Trophoblast cell (in vitro differentiated cells and primary cell): ENCODE data around the gene BEST4.
"Not testable (repeated sequence)": the region's sequence is repeated elsewhere in the genome, so short reads cannot be mapped to it uniquely, and the experiment has no call there.

Experiments
- DNase-seq, 2 donors: peaks; one replicate each; pipeline ENCODE4 v3.0.0-alpha.2; 2016
- H2AFZ ChIP-seq: 2 replicates; pipeline ENCODE4 v1.6.1; 2013; ENCODE audit warnings: low read length, moderate library complexity, mild to moderate bottlenecking; ENCODE audit not compliant: insufficient read depth, poor library complexity
- H2AK5ac ChIP-seq: 2 replicates; pipeline ENCODE4 v1.6.1; 2013; ENCODE audit warnings: mild to moderate bottlenecking, low read length
- H2BK120ac ChIP-seq: 2 replicates; pipeline ENCODE4 v1.6.1; 2013; ENCODE audit warnings: low read length, mild to moderate bottlenecking, moderate library complexity; ENCODE audit not compliant: insufficient read depth, poor library complexity
- H2BK12ac ChIP-seq: 2 replicates; pipeline ENCODE4 v1.6.1; 2013; ENCODE audit warnings: mild to moderate bottlenecking, low read length, moderate library complexity
- H2BK5ac ChIP-seq: 2 replicates; pipeline ENCODE4 v1.6.1; 2013; ENCODE audit warnings: low read length, low read depth, moderate library complexity, mild to moderate bottlenecking; ENCODE audit not compliant: poor library complexity
- H3K14ac ChIP-seq: 2 replicates; pipeline ENCODE4 v1.6.1; 2013; ENCODE audit warnings: mild to moderate bottlenecking, low read length
- H3K18ac ChIP-seq: 2 replicates; pipeline ENCODE4 v1.6.1; 2013; ENCODE audit warnings: mild to moderate bottlenecking, low read length
- H3K23ac ChIP-seq: 2 replicates; pipeline ENCODE4 v1.6.1; 2013; ENCODE audit warnings: low read length
- H3K27ac ChIP-seq: 2 replicates; pipeline ENCODE4 v1.5.1; 2013; ENCODE audit warnings: low read depth, mild to moderate bottlenecking, inconsistent platforms, low read length, moderate library complexity
- H3K27me3 ChIP-seq: 2 replicates; pipeline ENCODE4 v1.6.1; 2013; ENCODE audit warnings: inconsistent platforms, mild to moderate bottlenecking, low read length, moderate library complexity; ENCODE audit not compliant: insufficient read depth
- H3K36me3 ChIP-seq, 2 experiments: 1 replicate in 1 of 2; 2 replicates in 1 of 2; pipeline ENCODE4 v1.6.1; 2013; ENCODE audit warnings: low read length in 2 of 2, mild to moderate bottlenecking in 2 of 2, moderate library complexity in 1 of 2; ENCODE audit not compliant: insufficient read depth in 2 of 2, control insufficient read depth in 1 of 2
- H3K4ac ChIP-seq: 2 replicates; pipeline ENCODE4 v1.6.1; 2013; ENCODE audit warnings: low read depth, mild to moderate bottlenecking, low read length, moderate library complexity
- H3K4me1 ChIP-seq, 2 experiments: 1 replicate in 1 of 2; 2 replicates in 1 of 2; pipeline ENCODE4 v1.6.1; 2013; ENCODE audit warnings: low read length in 2 of 2, mild to moderate bottlenecking in 2 of 2, moderate library complexity in 1 of 2; ENCODE audit not compliant: insufficient read depth in 2 of 2, control insufficient read depth in 1 of 2
- H3K4me2 ChIP-seq: 2 replicates; pipeline ENCODE4 v1.6.1; 2013; ENCODE audit warnings: inconsistent platforms, mild to moderate bottlenecking, low read length, moderate library complexity
- H3K4me3 ChIP-seq: 2 replicates; pipeline ENCODE4 v1.5.1; 2013; ENCODE audit warnings: mild to moderate bottlenecking, low read depth, low read length, inconsistent platforms
- H3K79me1 ChIP-seq: one replicate; pipeline ENCODE4 v1.6.1; 2013; ENCODE audit warnings: low read length
- H3K79me2 ChIP-seq: 2 replicates; pipeline ENCODE4 v1.6.1; 2013; ENCODE audit warnings: low read length, mild to moderate bottlenecking; ENCODE audit not compliant: control insufficient read depth, insufficient read depth, poor library complexity
- H3K9ac ChIP-seq: 2 replicates; pipeline ENCODE4 v1.6.1; 2013; ENCODE audit warnings: mild to moderate bottlenecking, low read length
- H3K9me3 ChIP-seq: 2 replicates; pipeline ENCODE4 v1.6.1; 2013; ENCODE audit warnings: low read depth, mild to moderate bottlenecking, control low read depth, inconsistent platforms, low read length; ENCODE audit not compliant: insufficient read depth
- H4K12ac ChIP-seq: 2 replicates; pipeline ENCODE4 v1.6.1; 2013; ENCODE audit warnings: low read depth, mild to moderate bottlenecking, low read length, moderate library complexity
- H4K8ac ChIP-seq: 2 replicates; pipeline ENCODE4 v1.6.1; 2013; ENCODE audit warnings: low read depth, mild to moderate bottlenecking, low read length, moderate library complexity
- H4K91ac ChIP-seq: one replicate; pipeline ENCODE4 v1.6.1; 2013; ENCODE audit warnings: low read depth, mild to moderate bottlenecking, low read length, moderate library complexity
- WGBS: extraction: QIAGEN DNeasy Blood & Tissue Kit; methylation state at CpG from one replicate; pipeline ENCODE4 v1.1.7; 2013; ENCODE audit warnings: missing lambda C conversion rate; ENCODE audit not compliant: insufficient read length, insufficient coverage; ENCODE audit errors: extremely low coverage; 5-methylcytosine and 5-hydroxymethylcytosine counted together

The BEST4 gene

GRCh38 chr1:44776730-44777068, 11.3 kb downstream of the BEST4 start:
- peaks cover 19% of the 10 kb centered on the region for H3K79me2 ChIP-seq
- peak overlapping the region; percentile 80 for H3K27ac ChIP-seq
- no peak overlapping the region for H4K12ac ChIP-seq
- H3K9me3 ChIP-seq, result peaks cover 1% of the 10 kb centered on the region
- no peak overlapping the region for H2BK120ac ChIP-seq
- no peaks in the 10 kb centered on the region for H3K27me3 ChIP-seq
- no peak overlapping the region for H2BK12ac ChIP-seq
- H2AFZ ChIP-seq, result no peak overlapping the region
- H3K14ac ChIP-seq, result peak overlapping the region; percentile 36
- peak overlapping the region; percentile 93 for H3K4ac ChIP-seq
- H3K9ac ChIP-seq, result peak overlapping the region; percentile 89
- peaks cover 16% of the 10 kb centered on the region for H3K79me1 ChIP-seq
- no peak overlapping the region for H3K18ac ChIP-seq
- H2AK5ac ChIP-seq, result no peak overlapping the region
- H4K91ac ChIP-seq, result no peak overlapping the region
- H4K8ac ChIP-seq, result no peak overlapping the region
- WGBS, result no CpG with 5 or more reads among the region's 12 CpGs
- H3K4me1 ChIP-seq, result peaks cover 7 to 12% of the 10 kb centered on the region in 2 experiments
- H3K36me3 ChIP-seq, result peaks cover 41 to 45% of the 10 kb centered on the region in 2 experiments
- peak overlapping the region; percentile 85 for H3K4me2 ChIP-seq
- no peak overlapping the region for H2BK5ac ChIP-seq
- H3K4me3 ChIP-seq, result peak overlapping the region; percentile 94
- peak overlapping the region; percentile 43 for H3K23ac ChIP-seq
- no peak for DNase-seq

- Histone ChIP-seq H3K4ac (peak overlapping the region; percentile 93), H3K4me1 (peaks cover 7 to 12% of the 10 kb centered on the region in 2 experiments), H3K36me3 (peaks cover 39 to 43% of the 10 kb centered on the region in 2 experiments), H3K79me1 (peaks cover 16% of the 10 kb centered on the region), H3K9ac (peak overlapping the region; percentile 89), H3K4me3 (peak overlapping the region; percentile 94), H3K27ac (peak overlapping the region; percentile 80), H3K23ac (peak overlapping the region; percentile 43), H3K14ac (peak overlapping the region; percentile 94), H4K91ac (peak overlapping the region; percentile 22), H4K8ac (peak overlapping the region; percentile 89), H3K4me2 (peak overlapping the region; percentile 85), H3K9me3 (peaks cover 1% of the 10 kb centered on the region), H3K27me3 (no peaks in the 10 kb centered on the region), H2BK120ac (peak overlapping the region; percentile 80), H3K79me2 (peaks cover 19% of the 10 kb centered on the region), H2AFZ (peak overlapping the region; percentile 10), H3K18ac (peak overlapping the region; percentile 9), H2BK12ac (no peak overlapping the region), H2BK5ac (peak overlapping the region; percentile 88), H4K12ac (peak overlapping the region; percentile 92), H2AK5ac (peak overlapping the region; percentile 80)
- DNase-seq, result peak in 1 of 2 donors; percentile 22
- WGBS, result no CpG with 5 or more reads among the region's 36 CpGs
Measured at GRCh38 chr1:44775930-44776729, 11.8 kb downstream of the BEST4 start.

GRCh38 chr1:44775078-44775929, 12.7 kb downstream of the BEST4 start, which contains the start of gene RPS8:
RPS8 (plus strand) TSS chr1:44775540; CDS start chr1:44775597, 57 bp downstream.
- Histone ChIP-seq H4K12ac (peak within 1 kb of the TSS; percentile 97), H3K36me3 (peaks cover 32 to 37% of the 10 kb centered on the region in 2 experiments), H3K27ac (peak within 1 kb of the TSS; percentile 80), H3K4me2 (peak within 1 kb of the TSS; percentile 85), H2AK5ac (peak within 1 kb of the TSS; percentile 80), H3K79me1 (peaks cover 16% of the 10 kb centered on the region), H2BK120ac (peak within 1 kb of the TSS; percentile 80), H4K8ac (peak within 1 kb of the TSS; percentile 96), H3K4ac (peak within 1 kb of the TSS; percentile 93), H3K18ac (peak within 1 kb of the TSS; percentile 63), H3K14ac (peak within 1 kb of the TSS; percentile 94), H4K91ac (peak within 1 kb of the TSS; percentile 92), H3K27me3 (no peaks in the 10 kb centered on the region), H3K9ac (peak within 1 kb of the TSS; percentile 89), H3K4me1 (peaks cover 7 to 12% of the 10 kb centered on the region in 2 experiments), H3K9me3 (peaks cover 1% of the 10 kb centered on the region), H2AFZ (peak within 1 kb of the TSS; percentile 92), H3K4me3 (peak within 1 kb of the TSS; percentile 94), H2BK12ac (no peak within 1 kb of the TSS), H2BK5ac (peak within 1 kb of the TSS; percentile 88), H3K79me2 (peaks cover 19% of the 10 kb centered on the region), H3K23ac (no peak within 1 kb of the TSS)
- DNase-seq, result peak; percentile 95 to 97
- 100% methylated on average over 1 of the region's 65 CpGs for WGBS

- not testable (repeated sequence) for H3K79me1 ChIP-seq, H3K4me1 ChIP-seq, H3K79me2 ChIP-seq, H2AK5ac ChIP-seq, H4K12ac ChIP-seq, H3K9ac ChIP-seq, H3K27ac ChIP-seq, H3K4me3 ChIP-seq, H3K9me3 ChIP-seq, H3K4ac ChIP-seq, H3K14ac ChIP-seq, DNase-seq, H2BK5ac ChIP-seq, H3K23ac ChIP-seq, H3K4me2 ChIP-seq, H4K8ac ChIP-seq, H2BK120ac ChIP-seq, H3K18ac ChIP-seq, H3K27me3 ChIP-seq, H4K91ac ChIP-seq, H2BK12ac ChIP-seq, H2AFZ ChIP-seq
- WGBS, result no CpG with 5 or more reads among the region's 6 CpGs
- peaks cover 40 to 53% of the 10 kb centered on the region in 2 experiments for H3K36me3 ChIP-seq
Measured at GRCh38 chr1:44766421-44766820, 21.5 kb downstream of the BEST4 start.
